HT1080 (cell line): Measurements from ENCODE around the gene INTS1. TPM values are rescaled to one million over a fixed set of nuclear protein-coding genes. Genes with fewer than 3 reads are reported as not detected.

Source experiments
- DNase-seq: peaks from one replicate; pipeline ENCODE4 v3.0.0-alpha.2; 2015; ENCODE audit warnings: low read depth
- total RNA-seq: library from RNA; depleted of rRNA; stranded (reverse); fragments of >200 nt; shearing (Covaris generic); gene quantifications from 2 replicates; pipeline ENCODE4 v1.2.3, GENCODE V29; 2014

INTS1 gene
- total RNA-seq, 1 experiment from 2014 or later, result 82.4 TPM

GRCh38 chr7:1542841-1543747 lies 38.9 kb upstream of the INTS1 start:
- no peak for DNase-seq

- no peak for DNase-seq
Observed at GRCh38 chr7:1542329-1542728, 38.1 kb upstream of the INTS1 start.

- DNase-seq, result no peak
Observed at GRCh38 chr7:1541431-1542162, 37.4 kb upstream of the INTS1 start.

- DNase-seq, result no peak
Observed at GRCh38 chr7:1540776-1541271, 36.6 kb upstream of the INTS1 start.

GRCh38 chr7:1539882-1540775 lies 35.9 kb upstream of the INTS1 start:
- DNase-seq, result no peak

GRCh38 chr7:1539181-1539881 lies 35.1 kb upstream of the INTS1 start:
- no peak for DNase-seq

GRCh38 chr7:1538544-1539180 lies 34.5 kb upstream of the INTS1 start:
- DNase-seq, result no peak

- DNase-seq, result peak; percentile 97
Observed at GRCh38 chr7:1537535-1538412, 33.6 kb upstream of the INTS1 start.

- peak; percentile 97 for DNase-seq
Observed at GRCh38 chr7:1536743-1537534, 32.8 kb upstream of the INTS1 start.

- DNase-seq, result no peak
Observed at GRCh38 chr7:1536455-1536742, 32.2 kb upstream of the INTS1 start.

- DNase-seq, result no peak
Observed at GRCh38 chr7:1535701-1536454, 31.7 kb upstream of the INTS1 start.

GRCh38 chr7:1535100-1535458 lies 30.9 kb upstream of the INTS1 start:
- DNase-seq, result no peak

GRCh38 chr7:1534330-1535099 lies 30.3 kb upstream of the INTS1 start:
- DNase-seq, result no peak

- DNase-seq, result peak; percentile 97
Observed at GRCh38 chr7:1533547-1534329, 29.5 kb upstream of the INTS1 start.

- DNase-seq, result no peak
Observed at GRCh38 chr7:1533255-1533546, 29.0 kb upstream of the INTS1 start.

- DNase-seq, result peak; percentile 97
Observed at GRCh38 chr7:1532456-1533254, 28.5 kb upstream of the INTS1 start.
